ENCODE data around the gene TPO.

The TPO gene

GRCh38 chr2:1431886-1432400, 18.7 kb downstream of the TPO start:
- no peaks in the 10 kb centered on the region for H3K36me3 ChIP-seq (ENCODE audit: control insufficient read depth, insufficient read depth, low read length)
- H3K9ac ChIP-seq (ENCODE audit: low read length): no peak overlapping the region
- no peak overlapping the region for H3K27ac ChIP-seq (ENCODE audit: low read depth, low read length)
- H3K4me3 ChIP-seq (ENCODE audit: low read length): no peak overlapping the region
- H3K27me3 ChIP-seq (ENCODE audit: control insufficient read depth, insufficient read depth, low read length): no peaks in the 10 kb centered on the region
- H3K4me1 ChIP-seq (ENCODE audit: control insufficient read depth, insufficient read depth, low read length): no peaks in the 10 kb centered on the region

- H3K27ac ChIP-seq (ENCODE audit: low read depth, low read length): no peak overlapping the region
Observed at GRCh38 chr2:1432726-1433125, 19.5 kb downstream of the TPO start.

GRCh38 chr2:1436369-1436768, 23.1 kb downstream of the TPO start:
- Histone ChIP-seq H3K4me3 (ENCODE audit: low read length) (no peak overlapping the region), H3K4me1 (ENCODE audit: control insufficient read depth, insufficient read depth, low read length) (no peaks in the 10 kb centered on the region), H3K27ac (ENCODE audit: low read depth, low read length) (no peak overlapping the region), H3K27me3 (ENCODE audit: control insufficient read depth, insufficient read depth, low read length) (no peaks in the 10 kb centered on the region), H3K36me3 (ENCODE audit: control insufficient read depth, insufficient read depth, low read length) (no peaks in the 10 kb centered on the region), H3K9ac (ENCODE audit: low read length) (no peak overlapping the region)

More at GRCh38 chr2:1432726-1433125, 19.5 kb downstream of the TPO start:
- no peak overlapping the region for H3K4me3 ChIP-seq (ENCODE audit: low read length)
- no peak overlapping the region for H3K9ac ChIP-seq (ENCODE audit: low read length)
- H3K36me3 ChIP-seq (ENCODE audit: control insufficient read depth, insufficient read depth, low read length): no peaks in the 10 kb centered on the region
- H3K27me3 ChIP-seq (ENCODE audit: control insufficient read depth, insufficient read depth, low read length): no peaks in the 10 kb centered on the region
- no peaks in the 10 kb centered on the region for H3K4me1 ChIP-seq (ENCODE audit: control insufficient read depth, insufficient read depth, low read length)

- H3K4me1 ChIP-seq (ENCODE audit: control insufficient read depth, insufficient read depth, low read length): no peaks in the 10 kb centered on the region
- H3K27ac ChIP-seq (ENCODE audit: low read depth, low read length): no peak overlapping the region
- H3K27me3 ChIP-seq (ENCODE audit: control insufficient read depth, insufficient read depth, low read length): no peaks in the 10 kb centered on the region
Observed at GRCh38 chr2:1437101-1437500, 23.8 kb downstream of the TPO start.

GRCh38 chr2:1437537-1437936, 24.3 kb downstream of the TPO start:
- H3K36me3 ChIP-seq (ENCODE audit: control insufficient read depth, insufficient read depth, low read length): no peaks in the 10 kb centered on the region

More at GRCh38 chr2:1437101-1437500, 23.8 kb downstream of the TPO start:
- Histone ChIP-seq H3K4me3 (ENCODE audit: low read length) (no peak overlapping the region), H3K9ac (ENCODE audit: low read length) (no peak overlapping the region), H3K36me3 (ENCODE audit: control insufficient read depth, insufficient read depth, low read length) (no peaks in the 10 kb centered on the region)

GRCh38 chr2:1438972-1439371, 25.7 kb downstream of the TPO start:
- Histone ChIP-seq H3K9ac (ENCODE audit: low read length) (no peak overlapping the region), H3K36me3 (ENCODE audit: control insufficient read depth, insufficient read depth, low read length) (no peaks in the 10 kb centered on the region), H3K4me1 (ENCODE audit: control insufficient read depth, insufficient read depth, low read length) (no peaks in the 10 kb centered on the region), H3K27me3 (ENCODE audit: control insufficient read depth, insufficient read depth, low read length) (no peaks in the 10 kb centered on the region), H3K4me3 (ENCODE audit: low read length) (no peak overlapping the region), H3K27ac (ENCODE audit: low read depth, low read length) (no peak overlapping the region)

More at GRCh38 chr2:1437537-1437936, 24.3 kb downstream of the TPO start:
- no peak overlapping the region for H3K4me3 ChIP-seq (ENCODE audit: low read length)
- no peaks in the 10 kb centered on the region for H3K27me3 ChIP-seq (ENCODE audit: control insufficient read depth, insufficient read depth, low read length)
- no peaks in the 10 kb centered on the region for H3K4me1 ChIP-seq (ENCODE audit: control insufficient read depth, insufficient read depth, low read length)
- no peak overlapping the region for H3K27ac ChIP-seq (ENCODE audit: low read depth, low read length)
- no peak overlapping the region for H3K9ac ChIP-seq (ENCODE audit: low read length)

GRCh38 chr2:1440581-1440980, 27.3 kb downstream of the TPO start:
- H3K27ac ChIP-seq (ENCODE audit: low read depth, low read length): no peak overlapping the region
- H3K36me3 ChIP-seq (ENCODE audit: control insufficient read depth, insufficient read depth, low read length): no peaks in the 10 kb centered on the region
- no peak overlapping the region for H3K9ac ChIP-seq (ENCODE audit: low read length)
- H3K27me3 ChIP-seq (ENCODE audit: control insufficient read depth, insufficient read depth, low read length): no peaks in the 10 kb centered on the region
- H3K4me3 ChIP-seq (ENCODE audit: low read length): no peak overlapping the region
- no peaks in the 10 kb centered on the region for H3K4me1 ChIP-seq (ENCODE audit: control insufficient read depth, insufficient read depth, low read length)

- no peak overlapping the region for H3K27ac ChIP-seq (ENCODE audit: low read depth, low read length)
- H3K4me3 ChIP-seq (ENCODE audit: low read length): no peak overlapping the region
- H3K9ac ChIP-seq (ENCODE audit: low read length): no peak overlapping the region
- no peaks in the 10 kb centered on the region for H3K27me3 ChIP-seq (ENCODE audit: control insufficient read depth, insufficient read depth, low read length)
- H3K4me1 ChIP-seq (ENCODE audit: control insufficient read depth, insufficient read depth, low read length): no peaks in the 10 kb centered on the region
- H3K36me3 ChIP-seq (ENCODE audit: control insufficient read depth, insufficient read depth, low read length): no peaks in the 10 kb centered on the region
Observed at GRCh38 chr2:1446301-1446700, 33.0 kb downstream of the TPO start.

- no peaks in the 10 kb centered on the region for H3K27me3 ChIP-seq (ENCODE audit: control insufficient read depth, insufficient read depth, low read length)
- H3K27ac ChIP-seq (ENCODE audit: low read depth, low read length): no peak overlapping the region
- H3K4me3 ChIP-seq (ENCODE audit: low read length): no peak overlapping the region
- H3K9ac ChIP-seq (ENCODE audit: low read length): no peak overlapping the region
- H3K4me1 ChIP-seq (ENCODE audit: control insufficient read depth, insufficient read depth, low read length): no peaks in the 10 kb centered on the region
- no peaks in the 10 kb centered on the region for H3K36me3 ChIP-seq (ENCODE audit: control insufficient read depth, insufficient read depth, low read length)
Observed at GRCh38 chr2:1448009-1448408, 34.7 kb downstream of the TPO start.

GRCh38 chr2:1450915-1451314, 37.7 kb downstream of the TPO start:
- no peak overlapping the region for H3K27ac ChIP-seq (ENCODE audit: low read depth, low read length)
- H3K4me1 ChIP-seq (ENCODE audit: control insufficient read depth, insufficient read depth, low read length): no peaks in the 10 kb centered on the region
- H3K27me3 ChIP-seq (ENCODE audit: control insufficient read depth, insufficient read depth, low read length): no peaks in the 10 kb centered on the region
- H3K9ac ChIP-seq (ENCODE audit: low read length): no peak overlapping the region
- no peak overlapping the region for H3K4me3 ChIP-seq (ENCODE audit: low read length)
- H3K36me3 ChIP-seq (ENCODE audit: control insufficient read depth, insufficient read depth, low read length): no peaks in the 10 kb centered on the region

GRCh38 chr2:1451422-1451821, 38.2 kb downstream of the TPO start:
- Histone ChIP-seq H3K27ac (ENCODE audit: low read depth, low read length) (no peak overlapping the region), H3K4me3 (ENCODE audit: low read length) (no peak overlapping the region), H3K4me1 (ENCODE audit: control insufficient read depth, insufficient read depth, low read length) (no peaks in the 10 kb centered on the region), H3K36me3 (ENCODE audit: control insufficient read depth, insufficient read depth, low read length) (no peaks in the 10 kb centered on the region), H3K27me3 (ENCODE audit: control insufficient read depth, insufficient read depth, low read length) (no peaks in the 10 kb centered on the region), H3K9ac (ENCODE audit: low read length) (no peak overlapping the region)

GRCh38 chr2:1453561-1453960, 40.3 kb downstream of the TPO start:
- no peak overlapping the region for H3K9ac ChIP-seq (ENCODE audit: low read length)
- H3K4me3 ChIP-seq (ENCODE audit: low read length): no peak overlapping the region
- H3K4me1 ChIP-seq (ENCODE audit: control insufficient read depth, insufficient read depth, low read length): no peaks in the 10 kb centered on the region
- H3K36me3 ChIP-seq (ENCODE audit: control insufficient read depth, insufficient read depth, low read length): no peaks in the 10 kb centered on the region
- H3K27me3 ChIP-seq (ENCODE audit: control insufficient read depth, insufficient read depth, low read length): no peaks in the 10 kb centered on the region
- no peak overlapping the region for H3K27ac ChIP-seq (ENCODE audit: low read depth, low read length)

GRCh38 chr2:1454346-1454745, 41.1 kb downstream of the TPO start:
- Histone ChIP-seq H3K27ac (ENCODE audit: low read depth, low read length) (no peak overlapping the region), H3K4me1 (ENCODE audit: control insufficient read depth, insufficient read depth, low read length) (no peaks in the 10 kb centered on the region), H3K4me3 (ENCODE audit: low read length) (no peak overlapping the region), H3K27me3 (ENCODE audit: control insufficient read depth, insufficient read depth, low read length) (no peaks in the 10 kb centered on the region), H3K9ac (ENCODE audit: low read length) (no peak overlapping the region), H3K36me3 (ENCODE audit: control insufficient read depth, insufficient read depth, low read length) (no peaks in the 10 kb centered on the region)
